Tibial nerve (tissue), 4 donors: Measurements from ENCODE around the gene NEDD4L.

Experiments
- CTCF ChIP-seq, 5 experiments: fragments of 200-600 bp in 3 of 5; fragments of 450-650 bp in 2 of 5; sonication (generic) in 3 of 5; IDR thresholded peaks; one replicate each; pipeline ENCODE4 v1.5.1; 2016 to 2019; ENCODE audit warnings: antibody characterized with exemption in 5 of 5, mild to moderate bottlenecking in 3 of 5, moderate library complexity in 2 of 5
- EP300 ChIP-seq, 2 donors: sonication (generic); formaldehyde crosslinking; IDR thresholded peaks; one replicate each; pipeline ENCODE4 v1.6.1; 2017; ENCODE audit warnings: antibody characterized with exemption in 2 of 2, mild to moderate bottlenecking in 1 of 2
- POLR2A ChIP-seq, 2 donors: fragments of 450-650 bp; IDR thresholded peaks; one replicate each; pipeline ENCODE4 v1.6.1; 2017; ENCODE audit warnings: antibody characterized with exemption in 2 of 2, mild to moderate bottlenecking in 2 of 2, moderate library complexity in 2 of 2

DNA sequence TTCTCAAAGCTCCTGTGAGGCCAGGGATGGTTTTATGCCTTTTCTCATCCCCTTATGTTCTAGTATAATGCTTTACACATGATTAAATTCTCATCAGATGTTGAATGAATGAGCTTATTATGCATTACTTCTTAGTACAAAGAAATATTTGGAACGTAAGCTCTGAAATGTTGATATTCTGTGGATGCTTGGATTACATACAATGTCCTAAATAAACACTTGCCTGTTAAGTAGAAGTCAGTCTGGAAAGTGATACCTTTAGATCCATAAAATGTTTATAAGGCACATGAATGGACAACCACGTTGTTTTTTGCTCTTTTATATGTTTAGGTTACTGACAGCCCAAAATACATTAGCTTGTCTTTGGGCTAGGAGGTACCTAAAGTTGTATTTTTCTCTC lies 248.6 kb downstream of the NEDD4L start:
- TF ChIP-seq POLR2A (IDR thresholded peaks at IDR 0.05): no peak
- TF ChIP-seq CTCF (IDR thresholded peaks at IDR 0.05): no peak
- TF ChIP-seq EP300 (IDR thresholded peaks at IDR 0.05): no peak
